HEK293T (cell line): ENCODE data around the gene DNAL4.

Source experiments
- ELF4 ChIP-seq: fragments of 450-650 bp; IDR thresholded peaks from 2 replicates; pipeline ENCODE4 v1.6.1; 2017; ENCODE audit warnings: antibody characterized with exemption
- FOXK2 ChIP-seq: fragments of 450-650 bp; IDR thresholded peaks from 2 replicates; pipeline ENCODE4 v1.6.1; 2016; ENCODE audit warnings: mild to moderate bottlenecking
- L3MBTL2 ChIP-seq: fragments of 450-650 bp; conservative IDR thresholded peaks from 2 replicates; pipeline ENCODE4 v1.6.1; 2016; ENCODE audit warnings: mild to moderate bottlenecking
- SUZ12 ChIP-seq: fragments of 450-650 bp; IDR thresholded peaks from 2 replicates; pipeline ENCODE4 v1.6.1; 2016; ENCODE audit warnings: mild to moderate bottlenecking

- TF ChIP-seq L3MBTL2 (no peak), FOXK2 (no peak), ELF4 (no peak), SUZ12 (no peak)
Measured at GRCh38 chr22:38750638-38751037, 43.3 kb downstream of the DNAL4 start.
